Tibial nerve (tissue), 4 donors: Measurements from ENCODE around the gene DNAJC4.

Experiments
- CTCF ChIP-seq, 5 experiments: fragments of 200-600 bp in 3 of 5; fragments of 450-650 bp in 2 of 5; sonication (generic) in 3 of 5; IDR thresholded peaks; one replicate each; pipeline ENCODE4 v1.5.1; 2016 to 2019; ENCODE audit warnings: antibody characterized with exemption in 5 of 5, mild to moderate bottlenecking in 3 of 5, moderate library complexity in 2 of 5
- EP300 ChIP-seq, 2 donors: sonication (generic); formaldehyde crosslinking; IDR thresholded peaks; one replicate each; pipeline ENCODE4 v1.6.1; 2017; ENCODE audit warnings: antibody characterized with exemption in 2 of 2, mild to moderate bottlenecking in 1 of 2
- POLR2A ChIP-seq, 2 donors: fragments of 450-650 bp; IDR thresholded peaks; one replicate each; pipeline ENCODE4 v1.6.1; 2017; ENCODE audit warnings: antibody characterized with exemption in 2 of 2, mild to moderate bottlenecking in 2 of 2, moderate library complexity in 2 of 2

GRCh38 chr11:64201543-64201942, 28.8 kb upstream of the DNAJC4 start:
- TF ChIP-seq CTCF (IDR thresholded peaks at IDR 0.05) = no peak
- no peak for TF ChIP-seq POLR2A (IDR thresholded peaks at IDR 0.05)
- no peak for TF ChIP-seq EP300 (IDR thresholded peaks at IDR 0.05)
